ENCODE measurements around the gene RAB9A.

GRCh38 chrX:13661735-13662288 is 27.1 kb upstream of the RAB9A start:
- TF ChIP-seq CTCF (IDR thresholded peaks at IDR 0.05), result no peak
- no peak for TF ChIP-seq POLR2A (IDR thresholded peaks at IDR 0.05)

All from thyroid gland (tissue), 4 donors.